SJSA1 (cell line): ENCODE data around the gene SLC25A43. TPM values are rescaled to one million over a fixed set of nuclear protein-coding genes. Genes with fewer than 3 reads are reported as not detected.
"Not testable (repeated sequence)": the region's sequence is repeated elsewhere in the genome, so short reads cannot be mapped to it uniquely, and the experiment has no call there.

ENCODE experiments used
- DNase-seq, 2 experiments: peaks; one replicate each; pipeline ENCODE4 v3.0.0-alpha.2; 2015 to 2020; ENCODE audit warnings: low spot score in 2 of 2, low read depth in 1 of 2
- H3K27ac ChIP-seq: fragments of 250-450 bp; sonication (Bioruptor Pico); 2 replicates; pipeline ENCODE4 v1.5.1; 2020; ENCODE audit warnings: mild to moderate bottlenecking, moderate library complexity
- H3K27me3 ChIP-seq: fragments of 250-450 bp; sonication (Bioruptor Pico); replicated peaks from 2 replicates; pipeline ENCODE4 v1.5.1; 2020; ENCODE audit warnings: mild to moderate bottlenecking, moderate library complexity
- H3K36me3 ChIP-seq: fragments of 250-450 bp; sonication (Bioruptor Pico); 2 replicates; pipeline ENCODE4 v1.5.1; 2020; ENCODE audit warnings: mild to moderate bottlenecking
- H3K4me1 ChIP-seq: fragments of 250-450 bp; sonication (Bioruptor Pico); replicated peaks from 2 replicates; pipeline ENCODE4 v1.6.1; 2021; ENCODE audit warnings: mild to moderate bottlenecking
- H3K4me3 ChIP-seq: fragments of 250-450 bp; sonication (Bioruptor Pico); 2 replicates; pipeline ENCODE4 v1.5.1; 2020; ENCODE audit warnings: mild to moderate bottlenecking
- H3K9me3 ChIP-seq: fragments of 250-450 bp; sonication (Bioruptor Pico); replicated peaks from 2 replicates; pipeline ENCODE4 v1.5.1; 2020; ENCODE audit warnings: mild to moderate bottlenecking
- total RNA-seq: library from RNA; depleted of rRNA; stranded (reverse); fragments of >200 nt; shearing (Covaris generic); gene quantifications from 2 replicates; pipeline ENCODE4 v1.2.3, GENCODE V29; 2014

SLC25A43 gene
- total RNA-seq, 1 experiment from 2014 or later = 31.5 TPM

GRCh38 chrX:119417842-119418241 lies 18.7 kb downstream of the SLC25A43 start:
- no peaks in the 10 kb centered on the region for H3K9me3 ChIP-seq
- no peaks in the 10 kb centered on the region for H3K4me1 ChIP-seq
- no peak for DNase-seq
- H3K36me3 ChIP-seq = no peaks in the 10 kb centered on the region
- H3K27ac ChIP-seq = no peak overlapping the region
- H3K4me3 ChIP-seq = no peak overlapping the region
- no peaks in the 10 kb centered on the region for H3K27me3 ChIP-seq

DNA sequence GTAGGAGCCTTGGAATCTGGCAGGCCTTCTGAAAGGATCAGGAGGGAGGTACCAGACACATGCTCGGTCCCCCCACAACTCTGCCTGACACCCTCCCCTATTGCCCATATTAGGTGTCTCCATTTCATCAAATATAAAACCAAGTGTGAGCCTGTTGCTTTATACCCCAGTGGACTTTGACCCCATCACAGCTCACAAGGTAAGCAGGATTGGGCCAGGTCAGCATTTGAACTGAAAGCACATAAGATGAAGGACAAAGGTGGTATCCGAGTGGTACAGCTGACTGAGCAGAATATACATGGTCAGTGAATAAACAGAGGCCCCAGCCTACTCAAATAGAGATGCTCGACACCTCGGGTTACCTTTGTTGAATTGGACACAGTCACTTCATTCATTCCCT lies 20.0 kb downstream of the SLC25A43 start:
- no peak overlapping the region for H3K4me3 ChIP-seq
- no peaks in the 10 kb centered on the region for H3K4me1 ChIP-seq
- H3K36me3 ChIP-seq = no peaks in the 10 kb centered on the region
- no peak for DNase-seq
- no peaks in the 10 kb centered on the region for H3K27me3 ChIP-seq
- no peaks in the 10 kb centered on the region for H3K9me3 ChIP-seq
- no peak overlapping the region for H3K27ac ChIP-seq

- Histone ChIP-seq H3K36me3 (no peaks in the 10 kb centered on the region), H3K4me1 (no peaks in the 10 kb centered on the region), H3K4me3 (no peak overlapping the region), H3K9me3 (no peaks in the 10 kb centered on the region), H3K27ac (no peak overlapping the region), H3K27me3 (no peaks in the 10 kb centered on the region)
- no peak for DNase-seq
These were observed 20.8 kb downstream of the SLC25A43 start for GRCh38 chrX:119419898-119420297.

- Histone ChIP-seq H3K4me3 (no peak overlapping the region), H3K4me1 (no peaks in the 10 kb centered on the region), H3K9me3 (no peaks in the 10 kb centered on the region), H3K27ac (no peak overlapping the region), H3K27me3 (no peaks in the 10 kb centered on the region), H3K36me3 (no peaks in the 10 kb centered on the region)
- DNase-seq = no peak
These were observed 22.0 kb downstream of the SLC25A43 start for GRCh38 chrX:119421016-119421705.

DNA sequence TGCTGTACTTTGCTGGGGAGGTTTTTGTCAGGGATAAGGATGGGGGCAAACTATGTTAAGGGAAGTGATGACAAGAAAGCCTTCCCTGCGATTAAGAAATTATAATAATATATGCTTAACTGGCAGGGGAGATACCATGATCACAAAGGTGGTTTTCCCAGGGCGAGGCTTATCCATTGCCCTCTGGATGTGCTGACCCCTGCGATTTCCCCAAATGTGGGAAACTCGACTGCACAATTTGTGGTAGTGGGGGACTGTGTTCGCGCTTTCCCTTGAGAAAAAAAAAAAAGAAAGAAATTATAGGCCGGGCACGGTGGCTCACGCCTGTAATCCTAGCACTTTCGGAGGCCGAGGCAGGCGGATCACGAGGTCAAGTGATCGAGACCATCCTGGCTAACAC lies 24.5 kb downstream of the SLC25A43 start:
- no peaks in the 10 kb centered on the region for H3K27me3 ChIP-seq
- H3K27ac ChIP-seq = no peak overlapping the region
- H3K4me3 ChIP-seq = no peak overlapping the region
- no peak for DNase-seq
- no peaks in the 10 kb centered on the region for H3K4me1 ChIP-seq
- H3K9me3 ChIP-seq = no peaks in the 10 kb centered on the region
- H3K36me3 ChIP-seq = no peaks in the 10 kb centered on the region

DNA sequence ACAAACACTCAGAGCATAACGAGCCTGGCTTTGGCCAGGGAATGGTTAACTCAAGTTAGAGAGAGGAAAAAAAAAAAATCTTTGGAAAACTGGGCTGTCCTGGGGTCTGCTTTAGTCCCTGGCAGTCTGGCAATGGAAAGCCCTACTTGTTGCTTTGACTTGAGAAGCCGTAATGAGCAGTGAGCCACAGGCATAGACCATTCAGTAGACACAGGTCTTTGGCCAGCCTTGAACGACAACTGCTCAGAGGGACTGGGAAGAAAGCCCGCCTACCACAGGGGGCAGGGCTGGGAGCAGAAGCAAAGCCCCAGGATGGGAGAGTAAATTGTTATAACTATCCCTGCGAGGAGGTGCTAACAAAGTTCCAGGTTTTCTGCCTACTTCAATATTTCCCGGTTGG lies 25.9 kb downstream of the SLC25A43 start:
- H3K27ac ChIP-seq = no peak overlapping the region
- no peak overlapping the region for H3K4me3 ChIP-seq
- DNase-seq = no peak
- H3K4me1 ChIP-seq = peaks cover 7% of the 10 kb centered on the region
- no peaks in the 10 kb centered on the region for H3K9me3 ChIP-seq
- H3K27me3 ChIP-seq = no peaks in the 10 kb centered on the region
- H3K36me3 ChIP-seq = no peaks in the 10 kb centered on the region

- Histone ChIP-seq H3K36me3 (no peaks in the 10 kb centered on the region), H3K9me3 (no peaks in the 10 kb centered on the region), H3K27me3 (no peaks in the 10 kb centered on the region), H3K4me1 (peaks cover 7% of the 10 kb centered on the region), H3K27ac (no peak overlapping the region), H3K4me3 (no peak overlapping the region)
- DNase-seq = no peak
These were observed 28.1 kb downstream of the SLC25A43 start for GRCh38 chrX:119427024-119427794.

- H3K4me3 ChIP-seq = no peak overlapping the region
- no peak for DNase-seq
- H3K4me1 ChIP-seq = peaks cover 7% of the 10 kb centered on the region
- H3K9me3 ChIP-seq = no peaks in the 10 kb centered on the region
- H3K27ac ChIP-seq = no peak overlapping the region
- H3K27me3 ChIP-seq = no peaks in the 10 kb centered on the region
- no peaks in the 10 kb centered on the region for H3K36me3 ChIP-seq
These were observed 28.7 kb downstream of the SLC25A43 start for GRCh38 chrX:119427795-119428185.

DNA sequence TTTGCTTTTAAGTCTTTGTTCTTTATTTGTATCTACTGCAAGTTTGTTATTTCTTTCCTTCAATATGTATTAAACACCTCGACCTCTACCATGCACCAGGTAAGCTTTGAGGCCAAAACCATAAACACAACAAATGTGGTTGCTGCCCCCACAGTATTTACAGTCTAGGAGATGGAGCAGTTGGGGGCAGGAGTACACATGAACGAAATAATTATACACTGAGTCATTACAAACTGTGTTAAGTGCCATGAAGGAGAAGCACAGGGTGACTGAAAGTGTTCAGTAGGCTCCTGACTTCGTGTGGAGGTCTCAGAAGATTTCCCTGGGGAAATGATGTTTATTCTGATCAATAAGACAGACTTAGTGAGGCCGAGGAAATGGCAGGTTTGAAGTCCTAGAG lies 30.3 kb downstream of the SLC25A43 start:
- H3K4me3 ChIP-seq = no peak overlapping the region
- H3K36me3 ChIP-seq = no peaks in the 10 kb centered on the region
- no peaks in the 10 kb centered on the region for H3K9me3 ChIP-seq
- H3K27ac ChIP-seq = no peak overlapping the region
- H3K4me1 ChIP-seq = peaks cover 7% of the 10 kb centered on the region
- no peak for DNase-seq
- H3K27me3 ChIP-seq = no peaks in the 10 kb centered on the region

GRCh38 chrX:119441295-119441694 lies 42.2 kb downstream of the SLC25A43 start:
- not testable (repeated sequence) for H3K27ac ChIP-seq, DNase-seq, H3K27me3 ChIP-seq, H3K36me3 ChIP-seq, H3K4me1 ChIP-seq, H3K4me3 ChIP-seq, H3K9me3 ChIP-seq

GRCh38 chrX:119442286-119442685 lies 43.1 kb downstream of the SLC25A43 start:
- no peaks in the 10 kb centered on the region for H3K4me1 ChIP-seq
- H3K36me3 ChIP-seq = no peaks in the 10 kb centered on the region

DNA sequence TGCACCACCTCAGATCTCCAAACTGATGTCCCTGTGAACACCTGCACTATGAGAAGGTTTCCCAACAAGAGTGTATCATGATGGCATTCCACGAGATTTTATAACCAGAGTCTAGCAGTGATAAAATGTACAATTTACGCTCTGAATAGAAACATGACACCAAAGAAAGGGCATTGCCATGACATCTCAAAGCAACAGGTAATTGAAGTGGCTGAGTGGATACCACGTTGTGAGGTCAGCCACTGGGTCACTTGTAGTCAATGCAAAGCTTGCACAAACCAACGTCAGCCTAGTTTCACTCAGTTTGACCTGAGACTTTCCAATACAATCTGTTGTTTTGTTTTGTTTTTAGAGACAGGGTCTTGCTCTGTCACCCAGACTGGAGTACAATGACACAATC lies 54.1 kb downstream of the SLC25A43 start:
- Histone ChIP-seq H3K9me3 (no peaks in the 10 kb centered on the region), H3K36me3 (no peaks in the 10 kb centered on the region), H3K4me3 (no peak overlapping the region), H3K4me1 (no peaks in the 10 kb centered on the region), H3K27ac (no peak overlapping the region), H3K27me3 (no peaks in the 10 kb centered on the region)
- DNase-seq = no peak

More at GRCh38 chrX:119442286-119442685, 43.1 kb downstream of the SLC25A43 start:
- Histone ChIP-seq H3K9me3 (no peaks in the 10 kb centered on the region), H3K4me3 (no peak overlapping the region), H3K27ac (no peak overlapping the region), H3K27me3 (no peaks in the 10 kb centered on the region)
- no peak for DNase-seq

DNA sequence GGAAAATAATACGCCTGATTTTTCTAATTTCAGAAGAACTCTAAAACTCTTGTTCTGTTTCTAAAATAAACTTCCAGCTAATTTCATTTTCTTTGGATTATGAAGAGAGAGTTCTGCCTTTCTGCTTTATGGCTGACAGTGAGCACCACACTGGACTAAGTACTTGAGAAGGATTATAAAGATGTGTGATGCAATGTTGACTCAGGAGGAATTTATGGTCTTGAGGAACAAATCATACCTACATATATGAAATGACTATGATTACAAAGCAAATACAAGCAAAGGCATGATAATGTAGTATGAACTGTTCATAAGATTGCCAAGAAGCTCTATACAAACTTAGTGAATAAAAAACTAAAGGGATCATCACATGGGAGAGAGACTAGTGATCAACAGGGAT lies 56.1 kb downstream of the SLC25A43 start:
- no peaks in the 10 kb centered on the region for H3K4me1 ChIP-seq
- DNase-seq = no peak
- no peaks in the 10 kb centered on the region for H3K27me3 ChIP-seq
- H3K4me3 ChIP-seq = no peak overlapping the region
- H3K36me3 ChIP-seq = no peaks in the 10 kb centered on the region
- no peaks in the 10 kb centered on the region for H3K9me3 ChIP-seq
- H3K27ac ChIP-seq = no peak overlapping the region

DNA sequence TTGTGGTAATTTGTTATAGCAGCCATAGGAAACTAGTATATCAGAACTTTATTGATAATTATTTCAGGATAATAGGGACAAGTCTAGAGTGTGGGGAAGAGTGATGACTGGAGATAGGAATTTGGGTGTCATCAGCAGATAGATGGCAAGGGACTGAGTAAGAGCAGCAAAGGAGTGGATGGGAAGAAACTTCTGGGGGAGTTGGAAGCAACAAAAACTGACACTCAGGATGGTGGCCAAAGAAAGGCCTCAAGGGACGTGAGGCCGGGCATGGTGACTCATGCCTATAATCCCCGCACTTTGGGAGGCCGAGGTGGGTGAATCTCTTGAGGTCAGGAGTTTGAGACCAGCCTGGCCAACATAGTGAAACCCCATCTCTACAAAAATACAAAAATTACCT lies 60.0 kb downstream of the SLC25A43 start:
- H3K4me1 ChIP-seq = no peaks in the 10 kb centered on the region
- no peak overlapping the region for H3K27ac ChIP-seq
- H3K36me3 ChIP-seq = no peaks in the 10 kb centered on the region
- no peaks in the 10 kb centered on the region for H3K27me3 ChIP-seq
- DNase-seq = no peak
- no peak overlapping the region for H3K4me3 ChIP-seq
- no peaks in the 10 kb centered on the region for H3K9me3 ChIP-seq
